OCI-LY7 (cell line): ENCODE results near the gene XIRP2. TPM values are rescaled to one million over a fixed set of nuclear protein-coding genes. Genes with fewer than 3 reads are reported as not detected.

Source experiments
- BruUV-seq: library from RNA; stranded (reverse); fragments of 400-500 nt; replicated peaks from 2 replicates; lab custom pipeline; 2021; lab: Mats Ljungman, UMichigan
- CTCF ChIA-PET: fragments of 300-600 bp; sonication (Branson Sonifier 250); formaldehyde crosslinking; loops from one replicate; lab custom pipeline; 2022; ENCODE audit warnings: antibody characterized with exemption; ENCODE audit not compliant: unreplicated experiment; lab: Charles Lee
- POLR2A ChIA-PET: fragments of 300-600 bp; sonication (Branson Sonifier 250); formaldehyde crosslinking; loops from one replicate; lab custom pipeline; 2022; ENCODE audit warnings: antibody characterized with exemption; lab: Charles Lee
- DNase-seq: peaks from one replicate; pipeline ENCODE4 v3.0.0-alpha.2; 2015; ENCODE audit warnings: low spot score
- H2AFZ ChIP-seq: fragments of 200-600 bp; sonication (generic), shearing (Covaris generic); 2 replicates; pipeline ENCODE4 v1.6.1; 2014; ENCODE audit warnings: mild to moderate bottlenecking, antibody characterized with exemption, low read length, moderate library complexity
- H3K27ac ChIP-seq: fragments of 200-600 bp; sonication (generic); 2 replicates; pipeline ENCODE4 v1.5.1; 2014; ENCODE audit warnings: mixed run types, low read depth, mild to moderate bottlenecking, moderate library complexity, low read length, inconsistent platforms; ENCODE audit not compliant: poor library complexity, severe bottlenecking
- H3K36me3 ChIP-seq: fragments of 200-600 bp; sonication (generic); 2 replicates; pipeline ENCODE4 v1.6.1; 2014; ENCODE audit warnings: mild to moderate bottlenecking, antibody characterized with exemption, low read length, moderate library complexity, mixed read lengths; ENCODE audit not compliant: insufficient read depth
- H3K4me1 ChIP-seq: fragments of 200-600 bp; sonication (generic); 2 replicates; pipeline ENCODE4 v1.5.1; 2014; ENCODE audit warnings: mild to moderate bottlenecking, low read length; ENCODE audit not compliant: insufficient read depth, poor library complexity, severe bottlenecking
- H3K4me2 ChIP-seq: fragments of 200-600 bp; sonication (generic); 2 replicates; pipeline ENCODE4 v1.6.1; 2014; ENCODE audit warnings: mild to moderate bottlenecking, low read length
- H3K4me3 ChIP-seq: fragments of 200-600 bp; sonication (generic); 2 replicates; pipeline ENCODE4 v1.5.1; 2014; ENCODE audit warnings: mild to moderate bottlenecking, low read depth, low read length; ENCODE audit not compliant: poor library complexity, severe bottlenecking
- H3K79me2 ChIP-seq: fragments of 200-600 bp; sonication (generic); 2 replicates; pipeline ENCODE4 v1.6.1; 2016; ENCODE audit warnings: low read depth, mild to moderate bottlenecking, low read length, moderate library complexity, mixed read lengths; ENCODE audit not compliant: insufficient read depth
- H3K9me2 ChIP-seq: fragments of 200-600 bp; sonication (generic); 2 replicates; pipeline ENCODE4 v1.6.1; 2016; ENCODE audit warnings: mild to moderate bottlenecking, low read length, mixed read lengths; ENCODE audit not compliant: insufficient read depth
- H3K9me3 ChIP-seq: fragments of 200-600 bp; sonication (generic); 2 replicates; pipeline ENCODE4 v1.6.1; 2014; ENCODE audit warnings: mild to moderate bottlenecking, mixed run types, low read length, mixed read lengths
- H4K20me1 ChIP-seq: fragments of 200-600 bp; sonication (generic); 2 replicates; pipeline ENCODE4 v1.6.1; 2014; ENCODE audit warnings: mild to moderate bottlenecking, antibody characterized with exemption, low read length, moderate library complexity, mixed read lengths; ENCODE audit not compliant: insufficient read depth
- CTCF ChIP-seq: fragments of 200-600 bp; sonication (generic); conservative IDR thresholded peaks from 2 replicates; pipeline ENCODE4 v1.5.1; 2014; ENCODE audit warnings: mild to moderate bottlenecking, antibody characterized with exemption, low read length, moderate library complexity, mixed read lengths
- EZH2phosphoT487 ChIP-seq: fragments of 200-600 bp; sonication (generic); IDR thresholded peaks from 2 replicates; pipeline ENCODE4 v1.6.1; 2018; ENCODE audit warnings: low read depth, borderline replicate concordance, mild to moderate bottlenecking, mixed run types, antibody characterized with exemption, low read length, moderate library complexity, mixed read lengths
- intact Hi-C: fragments of 100-400 bp; cut with micrococcal nuclease; formaldehyde crosslinking; loops from one replicate; pipeline ENCODE4 v1.10.0; 2022; ENCODE audit not compliant: unreplicated experiment
- total RNA-seq, 2 experiments: library from RNA; depleted of rRNA in 1 of 2; stranded (reverse); fragments of >200 nt in 1 of 2; shearing (Covaris generic) in 1 of 2; gene quantifications; 2 replicates each; pipeline ENCODE4 v1.2.3, GENCODE V29; 2014 to 2022

XIRP2 gene
- total RNA-seq, 2 experiments from 2014 or later = not detected

- intact Hi-C loops = no loop called here
These were observed 383.7 kb downstream of the XIRP2 start for GRCh38 chr2:167271932-167272331.

GRCh38 chr2:167275046-167275445 is 386.8 kb downstream of the XIRP2 start:
- H3K27ac ChIP-seq = no peak overlapping the region
- H3K9me3 ChIP-seq = no peaks in the 10 kb centered on the region
- no peak for TF ChIP-seq CTCF
- no peak for TF ChIP-seq EZH2phosphoT487
- CTCF ChIA-PET = no interaction called here
- BruUV-seq = no TSS peak
- POLR2A ChIA-PET = interaction anchor here (0.6 kb wide), 1 partner anchor 133 kb away, joined by 3 read pairs; no protein-coding TSS in a partner anchor
- no peak overlapping the region for H2AFZ ChIP-seq
- H3K9me2 ChIP-seq = no peaks in the 10 kb centered on the region
- no peak overlapping the region for H3K4me3 ChIP-seq
- no peaks in the 10 kb centered on the region for H3K36me3 ChIP-seq
- intact Hi-C loops = no loop called here
- no peaks in the 10 kb centered on the region for H3K79me2 ChIP-seq
- no peak overlapping the region for H3K4me2 ChIP-seq
- no peaks in the 10 kb centered on the region for H3K4me1 ChIP-seq
- DNase-seq = no peak
- no peaks in the 10 kb centered on the region for H4K20me1 ChIP-seq

More at GRCh38 chr2:167271932-167272331, 383.7 kb downstream of the XIRP2 start:
- no TSS peak for BruUV-seq
- no peaks in the 10 kb centered on the region for H4K20me1 ChIP-seq
- no peak overlapping the region for H2AFZ ChIP-seq
- TF ChIP-seq CTCF = no peak
- no peak for TF ChIP-seq EZH2phosphoT487
- ChIA-PET POLR2A (no interaction called here), CTCF (no interaction called here)
- no peak overlapping the region for H3K4me2 ChIP-seq
- H3K9me2 ChIP-seq = no peaks in the 10 kb centered on the region
- no peak overlapping the region for H3K27ac ChIP-seq
- DNase-seq = no peak
- no peak overlapping the region for H3K4me3 ChIP-seq
- no peaks in the 10 kb centered on the region for H3K9me3 ChIP-seq
- no peaks in the 10 kb centered on the region for H3K4me1 ChIP-seq
- H3K36me3 ChIP-seq = no peaks in the 10 kb centered on the region
- H3K79me2 ChIP-seq = no peaks in the 10 kb centered on the region

GRCh38 chr2:167279810-167280209 is 391.5 kb downstream of the XIRP2 start:
- intact Hi-C loops = no loop called here
- Histone ChIP-seq H3K9me2 (no peaks in the 10 kb centered on the region), H3K4me2 (no peak overlapping the region), H3K4me3 (no peak overlapping the region), H3K36me3 (no peaks in the 10 kb centered on the region), H3K4me1 (no peaks in the 10 kb centered on the region), H2AFZ (no peak overlapping the region), H3K27ac (no peak overlapping the region), H4K20me1 (no peaks in the 10 kb centered on the region), H3K9me3 (no peaks in the 10 kb centered on the region), H3K79me2 (no peaks in the 10 kb centered on the region)
- no peak for DNase-seq
- POLR2A ChIA-PET = no interaction called here
- TF ChIP-seq EZH2phosphoT487 (no peak), CTCF (no peak)
- CTCF ChIA-PET = no interaction called here
- BruUV-seq = no TSS peak
